ENCODE measurements around the gene CDK5. TPM values are rescaled to one million over a fixed set of nuclear protein-coding genes. Genes with fewer than 3 reads are reported as not detected.

The CDK5 gene
- total RNA-seq, 1 experiment from 2014 or later: 21.1 TPM

DNA sequence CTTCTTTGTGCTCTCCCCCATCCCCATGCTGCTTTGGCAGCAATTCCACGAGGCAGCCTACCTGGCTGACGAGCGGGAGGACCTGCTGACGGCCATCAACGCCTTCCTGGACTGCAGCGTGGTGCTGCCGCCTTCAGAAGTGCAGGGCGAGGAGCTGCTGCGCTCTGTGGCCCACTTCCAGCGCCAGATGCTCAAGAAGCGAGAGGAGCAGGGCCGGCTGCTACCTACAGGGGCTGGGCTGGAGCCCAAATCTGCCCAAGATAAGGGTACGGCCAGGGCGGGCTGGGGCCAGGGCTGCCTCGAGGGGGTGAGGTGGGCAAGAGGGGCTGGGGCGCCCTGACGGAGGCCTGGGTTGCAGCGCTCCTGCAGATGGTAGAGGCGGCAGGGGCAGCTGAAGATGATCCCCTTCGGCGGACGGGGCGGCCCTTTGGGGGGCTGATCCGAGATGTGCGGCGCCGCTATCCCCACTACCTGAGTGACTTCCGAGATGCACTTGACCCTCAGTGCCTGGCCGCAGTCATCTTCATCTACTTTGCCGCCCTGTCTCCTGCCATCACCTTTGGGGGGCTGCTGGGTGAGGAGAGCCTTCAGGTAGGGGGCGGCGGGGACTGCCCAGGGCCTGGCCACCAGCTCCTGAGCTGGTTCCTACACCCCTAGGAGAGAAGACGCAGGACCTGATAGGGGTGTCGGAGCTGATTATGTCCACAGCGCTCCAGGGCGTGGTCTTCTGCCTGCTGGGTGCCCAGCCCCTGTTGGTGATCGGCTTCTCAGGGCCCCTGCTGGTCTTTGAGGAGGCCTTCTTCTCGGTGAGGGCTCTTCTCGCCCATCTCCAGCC is 13.6 kb upstream of the CDK5 start:
- Histone ChIP-seq H3K27ac (ENCODE audit: low read depth, low read length, poor library complexity, severe bottlenecking) (no peak overlapping the region), H3K27me3 (replicated peaks; ENCODE audit: insufficient read depth, low read depth, low read length, poor library complexity) (no peaks in the 10 kb centered on the region), H3K36me3 (ENCODE audit: insufficient read depth, low read length, poor library complexity, severe bottlenecking) (peaks cover 84% of the 10 kb centered on the region), H3K9me3 (ENCODE audit: low read depth, low read length, poor library complexity, severe bottlenecking) (no peaks in the 10 kb centered on the region), H3K4me1 (ENCODE audit: insufficient read depth, low read length, poor library complexity, severe bottlenecking) (no peaks in the 10 kb centered on the region), H3K4me3 (ENCODE audit: low read depth, low read length, poor library complexity, severe bottlenecking) (no peak overlapping the region)
- ChIA-PET CTCF (interaction anchor here (0.6 kb wide), 1 partner anchor 54 kb away, joined by 3 read pairs; no protein-coding TSS in a partner anchor), POLR2A (ENCODE audit: low non-redundant PET) (interaction anchor here (0.5 kb wide), 1 partner anchor 158 kb away, joined by 5 read pairs; no protein-coding TSS in a partner anchor)
- intact Hi-C loops (cut with micrococcal nuclease; ENCODE audit: unreplicated experiment): no loop called here
- no TSS peak for BruUV-seq (replicated peaks)
- DNase-seq (ENCODE audit: low spot score): no peak
- TF ChIP-seq CTCF (conservative IDR thresholded peaks at IDR 0.05; ENCODE audit: low read depth, low read length): no peak
- TF ChIP-seq EZH2 (IDR thresholded peaks at IDR 0.05; ENCODE audit: borderline replicate concordance, low read depth, low read length, poor library complexity, severe bottlenecking): no peak

DNA sequence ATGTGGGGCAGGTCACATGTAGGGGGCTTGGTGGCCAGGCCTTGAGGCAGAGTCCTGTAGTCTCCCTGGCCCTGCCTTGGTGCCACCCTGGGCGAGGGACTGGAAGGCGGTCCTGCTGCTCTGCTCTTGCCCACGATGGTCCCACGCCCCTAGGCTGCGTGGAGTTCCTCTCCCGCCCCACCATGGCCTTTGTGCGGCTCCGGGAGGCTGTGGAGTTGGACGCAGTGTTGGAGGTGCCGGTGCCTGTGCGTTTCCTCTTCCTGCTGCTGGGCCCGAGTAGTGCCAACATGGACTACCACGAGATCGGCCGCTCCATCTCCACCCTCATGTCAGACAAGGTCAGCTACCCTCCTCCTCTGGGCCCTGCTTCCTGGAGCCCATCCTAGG is 12.9 kb upstream of the CDK5 start:
- CTCF ChIA-PET: interaction anchor here (0.6 kb wide), 1 partner anchor 53 kb away, joined by 3 read pairs; no protein-coding TSS in a partner anchor
- peaks cover 83% of the 10 kb centered on the region for H3K36me3 ChIP-seq (ENCODE audit: insufficient read depth, low read length, poor library complexity, severe bottlenecking)
- intact Hi-C loops (cut with micrococcal nuclease; ENCODE audit: unreplicated experiment): no loop called here
- TF ChIP-seq EZH2 (IDR thresholded peaks at IDR 0.05; ENCODE audit: borderline replicate concordance, low read depth, low read length, poor library complexity, severe bottlenecking) (no peak), CTCF (conservative IDR thresholded peaks at IDR 0.05; ENCODE audit: low read depth, low read length) (no peak)
- no peak overlapping the region for H3K4me3 ChIP-seq (ENCODE audit: low read depth, low read length, poor library complexity, severe bottlenecking)
- no peaks in the 10 kb centered on the region for H3K4me1 ChIP-seq (ENCODE audit: insufficient read depth, low read length, poor library complexity, severe bottlenecking)
- no peaks in the 10 kb centered on the region for H3K9me3 ChIP-seq (ENCODE audit: low read depth, low read length, poor library complexity, severe bottlenecking)
- POLR2A ChIA-PET (ENCODE audit: low non-redundant PET): interaction anchor here (0.6 kb wide), 1 partner anchor 1076 kb away, joined by 3 read pairs; no protein-coding TSS in a partner anchor
- no TSS peak for BruUV-seq (replicated peaks)
- DNase-seq (ENCODE audit: low spot score): no peak
- no peak overlapping the region for H3K27ac ChIP-seq (ENCODE audit: low read depth, low read length, poor library complexity, severe bottlenecking)
- H3K27me3 ChIP-seq (replicated peaks; ENCODE audit: insufficient read depth, low read depth, low read length, poor library complexity): no peaks in the 10 kb centered on the region

- peaks cover 78% of the 10 kb centered on the region for H3K36me3 ChIP-seq (ENCODE audit: insufficient read depth, low read length, poor library complexity, severe bottlenecking)
- DNase-seq (ENCODE audit: low spot score): no peak
- no peaks in the 10 kb centered on the region for H3K27me3 ChIP-seq (replicated peaks; ENCODE audit: insufficient read depth, low read depth, low read length, poor library complexity)
- BruUV-seq (replicated peaks): no TSS peak
- H3K9me3 ChIP-seq (ENCODE audit: low read depth, low read length, poor library complexity, severe bottlenecking): no peaks in the 10 kb centered on the region
- TF ChIP-seq EZH2 (IDR thresholded peaks at IDR 0.05; ENCODE audit: borderline replicate concordance, low read depth, low read length, poor library complexity, severe bottlenecking): no peak
- TF ChIP-seq CTCF (conservative IDR thresholded peaks at IDR 0.05; ENCODE audit: low read depth, low read length): no peak
- H3K4me3 ChIP-seq (ENCODE audit: low read depth, low read length, poor library complexity, severe bottlenecking): no peak overlapping the region
- no peaks in the 10 kb centered on the region for H3K4me1 ChIP-seq (ENCODE audit: insufficient read depth, low read length, poor library complexity, severe bottlenecking)
- ChIA-PET CTCF (no interaction called here), POLR2A (ENCODE audit: low non-redundant PET) (interaction anchor here (0.6 kb wide), 1 partner anchor 1077 kb away, joined by 3 read pairs; no protein-coding TSS in a partner anchor)
- intact Hi-C loops (cut with micrococcal nuclease; ENCODE audit: unreplicated experiment): no loop called here
- H3K27ac ChIP-seq (ENCODE audit: low read depth, low read length, poor library complexity, severe bottlenecking): no peak overlapping the region
These were observed 12.3 kb upstream of the CDK5 start for GRCh38 chr7:151069841-151070573.
